Fibroblast of mammary gland (primary cell): ENCODE results near the gene DYNLT2.

Source experiments
- DNase-seq: peaks from one replicate; pipeline ENCODE4 v3.0.0-alpha.2; 2010; ENCODE audit warnings: low read depth
- H3K4me3 ChIP-seq: 2 replicates; pipeline ENCODE4 v1.5.1; 2011; ENCODE audit warnings: low read depth, mild to moderate bottlenecking, low read length, moderate library complexity; ENCODE audit not compliant: control insufficient read depth
- TF ChIP-seq, protein P1 (sequence below): conservative IDR thresholded peaks from 2 replicates; pipeline ENCODE4 v1.5.1; 2011; ENCODE audit warnings: low read depth, low read length, inconsistent platforms; ENCODE audit not compliant: control insufficient read depth, insufficient read depth

DYNLT2 gene

DNA sequence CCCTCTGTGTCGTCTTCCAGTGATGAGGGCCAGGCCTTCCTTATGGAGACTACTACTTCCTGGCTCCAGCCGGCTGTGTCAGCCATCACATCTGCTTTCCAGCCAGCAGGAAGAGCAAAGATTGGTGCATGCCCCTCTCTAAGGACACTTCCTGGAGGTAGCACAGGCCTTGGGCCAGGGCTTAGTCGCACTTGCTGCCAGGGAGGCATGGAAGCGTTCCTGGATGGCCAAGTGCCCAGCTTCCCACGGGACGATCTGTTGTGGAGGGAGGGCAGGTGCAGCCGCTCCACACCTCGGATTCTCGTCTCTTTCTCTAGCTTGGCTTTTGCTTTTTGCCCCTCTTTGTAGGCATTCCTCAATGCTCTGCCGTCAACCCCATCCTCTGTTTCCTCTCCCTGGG, 11.9 kb upstream of the DYNLT2 start:
- TF ChIP-seq, protein P1, sequence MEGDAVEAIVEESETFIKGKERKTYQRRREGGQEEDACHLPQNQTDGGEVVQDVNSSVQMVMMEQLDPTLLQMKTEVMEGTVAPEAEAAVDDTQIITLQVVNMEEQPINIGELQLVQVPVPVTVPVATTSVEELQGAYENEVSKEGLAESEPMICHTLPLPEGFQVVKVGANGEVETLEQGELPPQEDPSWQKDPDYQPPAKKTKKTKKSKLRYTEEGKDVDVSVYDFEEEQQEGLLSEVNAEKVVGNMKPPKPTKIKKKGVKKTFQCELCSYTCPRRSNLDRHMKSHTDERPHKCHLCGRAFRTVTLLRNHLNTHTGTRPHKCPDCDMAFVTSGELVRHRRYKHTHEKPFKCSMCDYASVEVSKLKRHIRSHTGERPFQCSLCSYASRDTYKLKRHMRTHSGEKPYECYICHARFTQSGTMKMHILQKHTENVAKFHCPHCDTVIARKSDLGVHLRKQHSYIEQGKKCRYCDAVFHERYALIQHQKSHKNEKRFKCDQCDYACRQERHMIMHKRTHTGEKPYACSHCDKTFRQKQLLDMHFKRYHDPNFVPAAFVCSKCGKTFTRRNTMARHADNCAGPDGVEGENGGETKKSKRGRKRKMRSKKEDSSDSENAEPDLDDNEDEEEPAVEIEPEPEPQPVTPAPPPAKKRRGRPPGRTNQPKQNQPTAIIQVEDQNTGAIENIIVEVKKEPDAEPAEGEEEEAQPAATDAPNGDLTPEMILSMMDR, result no peak

DNA sequence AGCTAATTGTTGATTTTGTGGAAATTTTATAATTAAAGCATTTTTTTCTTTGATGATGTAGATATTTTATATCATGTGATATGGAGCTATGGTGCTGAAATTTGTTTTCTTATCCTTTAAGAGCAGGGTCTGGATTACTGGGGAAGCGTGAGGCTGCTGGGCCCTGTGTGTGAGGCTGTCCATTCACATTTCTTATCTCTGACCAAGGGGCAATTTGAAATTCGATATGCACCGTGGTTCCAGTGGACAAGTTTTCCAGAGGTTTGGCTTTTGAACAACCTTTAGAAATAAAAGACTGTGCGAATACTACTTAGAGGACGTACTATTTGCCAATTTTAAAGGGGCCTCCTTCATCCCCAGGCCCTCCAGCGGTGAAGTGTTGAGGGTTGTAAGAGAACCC, 3.8 kb upstream of the DYNLT2 start:
- TF ChIP-seq, protein P1, result no peak
- DNase-seq, result no peak
- H3K4me3 ChIP-seq, result no peak overlapping the region

More for the DNA sequence above, 11.9 kb upstream of the DYNLT2 start:
- DNase-seq, result no peak
- H3K4me3 ChIP-seq, result no peak overlapping the region

DNA sequence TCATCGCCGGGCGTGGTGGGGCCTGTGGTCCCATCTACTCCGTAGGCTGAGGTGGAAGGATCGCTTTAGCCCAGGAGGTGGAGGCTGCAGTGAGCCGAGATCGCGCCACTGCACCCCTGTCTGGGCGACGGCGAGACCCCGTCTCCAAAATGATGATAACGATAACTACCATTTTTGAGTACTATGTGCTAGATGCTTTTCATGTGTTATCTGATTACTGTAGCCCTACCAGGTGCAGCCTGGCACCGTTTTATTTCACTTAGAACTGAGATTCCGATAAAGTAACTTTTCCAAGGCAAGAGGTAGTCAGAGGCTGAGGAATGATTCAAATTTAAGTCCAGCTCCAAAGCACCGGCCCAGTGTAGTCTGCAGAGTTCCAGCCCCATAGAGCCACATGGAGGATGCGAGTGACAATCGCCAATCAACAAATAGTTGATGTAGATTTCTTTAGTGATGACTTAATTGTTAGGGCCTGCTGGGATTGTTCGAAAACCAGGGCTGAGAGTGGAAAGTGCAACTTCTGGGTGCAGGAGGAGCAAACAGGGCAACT, 777 bp upstream of the DYNLT2 start:
- TF ChIP-seq, protein P1, result no peak
- peak; percentile 6 for DNase-seq

DNA sequence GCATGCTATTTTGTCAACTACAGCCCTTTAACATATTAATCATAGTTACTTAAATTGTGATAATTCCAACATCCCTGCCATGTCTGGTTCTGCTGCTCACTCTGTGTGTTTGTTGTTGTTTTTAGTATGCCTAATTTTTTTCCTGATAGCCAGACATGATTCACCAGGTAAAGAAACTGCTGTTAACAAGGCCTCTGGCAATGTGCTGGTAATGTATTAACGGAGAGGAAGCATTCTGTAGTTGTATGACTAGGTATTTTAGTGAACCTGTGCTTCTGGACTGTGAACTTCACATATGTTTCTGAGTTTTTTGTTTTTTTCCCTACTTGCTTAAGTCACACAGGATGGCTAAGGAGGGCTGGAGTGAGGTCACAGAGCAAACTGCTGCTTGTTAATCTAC, 4.8 kb downstream of the DYNLT2 start:
- TF ChIP-seq, protein P1, result no peak

More for the DNA sequence above, 777 bp upstream of the DYNLT2 start:
- H3K4me3 ChIP-seq, result peak overlapping the region; percentile 92

DNA sequence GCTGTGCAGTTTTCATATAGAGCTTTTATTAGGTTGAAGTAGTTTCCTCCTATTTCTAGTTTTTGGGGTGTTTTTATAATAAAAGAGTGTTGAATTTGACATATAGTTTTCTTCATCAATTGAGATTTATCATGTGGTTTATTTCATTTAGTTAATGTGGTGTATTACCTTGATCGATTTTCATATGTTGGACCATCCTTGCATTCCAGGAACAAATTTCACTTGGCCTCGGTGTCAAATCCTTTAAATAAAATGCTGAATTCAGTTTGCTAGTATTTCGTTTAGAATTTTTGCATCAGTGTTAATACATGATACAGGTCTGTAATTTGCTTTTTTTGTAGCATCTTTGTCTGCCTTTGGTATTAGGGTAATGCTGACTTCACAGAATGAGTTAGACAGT, 6.0 kb downstream of the DYNLT2 start:
- TF ChIP-seq, protein P1, result no peak
- no peak for DNase-seq

More for the DNA sequence above, 4.8 kb downstream of the DYNLT2 start:
- H3K4me3 ChIP-seq, result no peak overlapping the region
- DNase-seq, result no peak

DNA sequence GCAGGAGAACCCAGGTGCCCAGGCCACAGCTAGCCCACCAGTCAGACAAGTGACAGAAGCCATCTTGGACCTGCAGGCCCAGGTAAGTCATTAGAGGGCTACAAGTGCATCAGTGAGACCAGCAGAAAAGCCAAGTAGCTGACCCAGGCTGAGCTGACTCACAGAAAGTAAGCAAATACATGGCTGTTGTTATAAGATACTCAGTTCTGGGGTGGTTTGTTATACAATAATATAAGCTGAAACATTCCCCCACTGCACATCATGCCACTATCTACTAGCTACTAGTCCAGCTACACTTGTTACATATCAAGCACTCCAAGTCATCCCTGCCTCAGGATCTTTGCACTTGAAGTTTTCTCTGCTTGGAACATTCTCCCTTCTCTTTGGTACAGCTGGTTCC, 10.0 kb downstream of the DYNLT2 start:
- TF ChIP-seq, protein P1, result no peak
- H3K4me3 ChIP-seq, result no peak overlapping the region
- DNase-seq, result no peak

More for the DNA sequence above, 6.0 kb downstream of the DYNLT2 start:
- no peak overlapping the region for H3K4me3 ChIP-seq
